OCI-LY7 (cell line): Measurements from ENCODE around the gene RAB20.

ENCODE experiments used
- CTCF ChIP-seq: fragments of 200-600 bp; sonication (generic); conservative IDR thresholded peaks from 2 replicates; pipeline ENCODE4 v1.5.1; 2014; ENCODE audit warnings: mild to moderate bottlenecking, antibody characterized with exemption, low read length, moderate library complexity, mixed read lengths
- EZH2phosphoT487 ChIP-seq: fragments of 200-600 bp; sonication (generic); IDR thresholded peaks from 2 replicates; pipeline ENCODE4 v1.6.1; 2018; ENCODE audit warnings: low read depth, borderline replicate concordance, mild to moderate bottlenecking, mixed run types, antibody characterized with exemption, low read length, moderate library complexity, mixed read lengths

- no peak for TF ChIP-seq CTCF
- TF ChIP-seq EZH2phosphoT487, result no peak
These were observed 3.0 kb upstream of the RAB20 start for GRCh38 chr13:110564472-110564985.
